H1 (cell line): ENCODE data around the gene HDAC8. TPM values are rescaled to one million over a fixed set of nuclear protein-coding genes. Genes with fewer than 3 reads are reported as not detected.

Source experiments
- CTCF ChIA-PET: fragments of 300-600 bp; sonication (Branson Sonifier 250); formaldehyde crosslinking; loops from one replicate; lab custom pipeline; 2021; ENCODE audit not compliant: partially characterized antibody; lab: Charles Lee
- POLR2A ChIA-PET: fragments of 300-600 bp; sonication (Branson Sonifier 250); formaldehyde crosslinking; loops from one replicate; lab custom pipeline; 2021; ENCODE audit warnings: inconsistent platforms; ENCODE audit not compliant: partially characterized antibody; lab: Charles Lee
- DNase-seq, 2 experiments: peaks; one replicate each; pipeline versions ENCODE4 v3.0.0 to v3.0.0-alpha.2; 2010 to 2022; ENCODE audit warnings: low spot score in 2 of 2, low read depth in 1 of 2, mixed read lengths in 1 of 2
- FAIRE-seq: peaks from 2 replicates; lab custom pipeline; 2011; peaks lifted over from hg19 to GRCh38; lab: Jason Lieb, UNC
- H2AFZ ChIP-seq: 2 replicates; pipeline ENCODE4 v1.8.1; 2012; ENCODE audit warnings: low read length, inconsistent platforms
- H2AK5ac ChIP-seq: 2 replicates; pipeline ENCODE4 v1.6.1; 2013; ENCODE audit warnings: low read depth, low read length
- H2BK120ac ChIP-seq: replicated peaks from 2 replicates; pipeline ENCODE3; 2013; ENCODE audit warnings: low read depth, low read length, inconsistent platforms
- H2BK12ac ChIP-seq: 2 replicates; pipeline ENCODE4 v1.6.1; 2013; ENCODE audit warnings: low read depth, low read length
- H2BK15ac ChIP-seq: 2 replicates; pipeline ENCODE4 v1.6.1; 2013; ENCODE audit warnings: low read length
- H2BK20ac ChIP-seq: 2 replicates; pipeline ENCODE4 v1.6.1; 2013; ENCODE audit warnings: low read length
- H2BK5ac ChIP-seq: 2 replicates; pipeline ENCODE4 v1.6.1; 2013; ENCODE audit warnings: low read depth, low read length
- H3K14ac ChIP-seq: 2 replicates; pipeline ENCODE4 v1.6.1; 2013; ENCODE audit warnings: inconsistent platforms; ENCODE audit not compliant: insufficient read length
- H3K18ac ChIP-seq: 2 replicates; pipeline ENCODE4 v1.6.1; 2013; ENCODE audit warnings: low read length; ENCODE audit errors: extremely low read depth
- H3K23ac ChIP-seq: 2 replicates; pipeline ENCODE4 v1.6.1; 2013; ENCODE audit warnings: inconsistent platforms; ENCODE audit not compliant: insufficient read length
- H3K23me2 ChIP-seq: 2 replicates; pipeline ENCODE4 v1.6.1; 2013; ENCODE audit warnings: low read depth, low read length
- H3K27ac ChIP-seq: 2 replicates; pipeline ENCODE4 v1.6.1; 2011; ENCODE audit warnings: low read depth, low read length, inconsistent platforms
- H3K27me3 ChIP-seq, 4 experiments: replicated peaks in 1 of 4; 1 replicate in 1 of 4; 2 replicates in 3 of 4; pipeline versions ENCODE4 v1.6.1 to v1.8.1; 2011 to 2013; ENCODE audit warnings: low read length in 3 of 4, mild to moderate bottlenecking in 3 of 4, inconsistent platforms in 2 of 4, mixed read lengths in 2 of 4, moderate library complexity in 1 of 4; ENCODE audit not compliant: control insufficient read depth in 3 of 4, insufficient read depth in 3 of 4; ENCODE audit errors: extremely low read depth in 1 of 4
- H3K36me3 ChIP-seq, 4 experiments: 2 replicates each; pipeline versions ENCODE4 v1.6.1 to v1.8.1; 2011 to 2013; ENCODE audit warnings: mild to moderate bottlenecking in 4 of 4, low read length in 3 of 4, moderate library complexity in 2 of 4, control low read depth in 1 of 4, inconsistent platforms in 1 of 4; ENCODE audit not compliant: insufficient read depth in 4 of 4, control insufficient read depth in 2 of 4
- H3K4ac ChIP-seq: replicated peaks from 2 replicates; pipeline ENCODE3; 2013; ENCODE audit warnings: low read length, low read depth, mixed read lengths, inconsistent platforms; ENCODE audit not compliant: insufficient read length
- H3K4me1 ChIP-seq, 4 experiments: replicated peaks in 1 of 4; 1 replicate in 1 of 4; 2 replicates in 3 of 4; pipeline versions ENCODE4 v1.6.1 to v1.8.1; 2011 to 2013; ENCODE audit warnings: low read length in 3 of 4, inconsistent platforms in 2 of 4, mixed read lengths in 1 of 4; ENCODE audit not compliant: insufficient read depth in 4 of 4, control insufficient read depth in 3 of 4
- H3K4me2 ChIP-seq, 2 experiments: 2 replicates each; pipeline versions ENCODE4 v1.6.1 to v1.8.1; 2011 to 2013; ENCODE audit warnings: low read depth in 2 of 2, low read length in 2 of 2, control low read depth in 1 of 2, inconsistent platforms in 1 of 2, mild to moderate bottlenecking in 1 of 2; ENCODE audit not compliant: insufficient read depth in 1 of 2
- H3K4me3 ChIP-seq, 4 experiments: fragments of 200-600, 300-600 bp in 1 of 4; sonication (generic), shearing (Covaris generic), sonication (Bioruptor Twin) in 1 of 4; 2 replicates each; pipeline versions ENCODE4 v1.5.1 to v1.8.1; 2011 to 2016; ENCODE audit warnings: low read length in 4 of 4, low read depth in 3 of 4, control low read depth in 2 of 4, inconsistent platforms in 2 of 4, mild to moderate bottlenecking in 2 of 4, mixed read lengths in 1 of 4, moderate library complexity in 1 of 4; ENCODE audit not compliant: insufficient read depth in 2 of 4; ENCODE audit errors: extremely low read depth in 1 of 4
- H3K56ac ChIP-seq: replicated peaks from 2 replicates; pipeline ENCODE3; 2013; ENCODE audit warnings: low read depth, mild to moderate bottlenecking, mixed read lengths, low read length, inconsistent platforms; ENCODE audit not compliant: insufficient read length
- H3K79me1 ChIP-seq: 2 replicates; pipeline ENCODE4 v1.6.1; 2013; ENCODE audit warnings: low read depth, low read length, control low read depth
- H3K79me2 ChIP-seq, 2 experiments: 2 replicates each; pipeline versions ENCODE4 v1.6.1 to v1.8.1; 2012 to 2013; ENCODE audit warnings: low read length in 2 of 2, mild to moderate bottlenecking in 2 of 2, inconsistent platforms in 1 of 2; ENCODE audit not compliant: insufficient read depth in 2 of 2, control insufficient read depth in 1 of 2
- H3K9ac ChIP-seq, 4 experiments: replicated peaks in 1 of 4; 1 replicate in 1 of 4; 2 replicates in 3 of 4; pipeline versions ENCODE4 v1.6.1 to v1.8.1; 2011 to 2013; ENCODE audit warnings: low read depth in 3 of 4, low read length in 3 of 4, control low read depth in 2 of 4, mild to moderate bottlenecking in 2 of 4, moderate library complexity in 2 of 4, inconsistent platforms in 1 of 4; ENCODE audit errors: extremely low read depth in 1 of 4
- H3K9me3 ChIP-seq, 2 experiments: 2 replicates each; pipeline versions ENCODE4 v1.6.1 to v1.8.1; 2012 to 2013; ENCODE audit warnings: mild to moderate bottlenecking in 2 of 2, moderate library complexity in 2 of 2, control low read depth in 1 of 2, inconsistent platforms in 1 of 2, low read depth in 1 of 2, low read length in 1 of 2, mixed read lengths in 1 of 2; ENCODE audit not compliant: insufficient read depth in 2 of 2
- H4K20me1 ChIP-seq, 2 experiments: replicated peaks in 1 of 2; 2 replicates each; pipeline versions ENCODE3 to v1.8.1; 2011 to 2013; ENCODE audit warnings: inconsistent platforms in 2 of 2, low read length in 2 of 2, mild to moderate bottlenecking in 1 of 2; ENCODE audit not compliant: insufficient read depth in 2 of 2, control insufficient read depth in 1 of 2
- H4K5ac ChIP-seq: 2 replicates; pipeline ENCODE4 v1.6.1; 2013; ENCODE audit warnings: low read length, low read depth, mixed read lengths, inconsistent platforms; ENCODE audit not compliant: insufficient read length
- H4K8ac ChIP-seq: 2 replicates; pipeline ENCODE4 v1.8.0; 2013; ENCODE audit warnings: mild to moderate bottlenecking, moderate library complexity, low read length, inconsistent platforms; ENCODE audit not compliant: insufficient read depth; ENCODE audit errors: extremely low read depth
- H4K91ac ChIP-seq: replicated peaks from 2 replicates; pipeline ENCODE3; 2013; ENCODE audit warnings: low read length, mixed read lengths, inconsistent platforms; ENCODE audit not compliant: insufficient read length
- ASH2L ChIP-seq: fragments of 200-600, 300-600 bp; sonication (generic); IDR thresholded peaks from one replicate; pipeline ENCODE4 v1.7.1; 2017; ENCODE audit warnings: low read length
- ATF3 ChIP-seq: IDR thresholded peaks from 2 replicates; pipeline ENCODE4 v1.6.1; 2011; ENCODE audit warnings: low read depth, mild to moderate bottlenecking, low read length; ENCODE audit not compliant: insufficient read depth
- E2F6 ChIP-seq: IDR thresholded peaks from 2 replicates; pipeline ENCODE4 v1.6.1; 2012; ENCODE audit warnings: inconsistent platforms
- JUN ChIP-seq: IDR thresholded peaks from 2 replicates; pipeline ENCODE4 v1.6.1; 2011; ENCODE audit warnings: low read depth, mild to moderate bottlenecking, improper control_type of control experiment, low read length
- KDM5A ChIP-seq: fragments of 200-600 bp; IDR thresholded peaks from 2 replicates; pipeline ENCODE4 v1.7.1; 2012; ENCODE audit warnings: mild to moderate bottlenecking, low read length, inconsistent platforms, mixed read lengths
- POLR2A ChIP-seq, 2 experiments: IDR thresholded peaks; 1 replicate in 1 of 2; 2 replicates in 1 of 2; pipeline ENCODE4 v1.6.1; 2011; ENCODE audit warnings: low read depth in 2 of 2, low read length in 2 of 2, mild to moderate bottlenecking in 2 of 2; ENCODE audit errors: control extremely low read depth in 1 of 2
- RAD21 ChIP-seq, 2 experiments: IDR thresholded peaks in 1 of 2; conservative IDR thresholded peaks in 1 of 2; 2 replicates each; pipeline ENCODE4 v1.6.1; 2011; ENCODE audit warnings: low read depth in 2 of 2, low read length in 2 of 2, improper control_type of control experiment in 1 of 2, inconsistent platforms in 1 of 2, mild to moderate bottlenecking in 1 of 2, moderate library complexity in 1 of 2
- RBBP5 ChIP-seq: IDR thresholded peaks from 2 replicates; pipeline ENCODE4 v1.7.1; 2012; ENCODE audit warnings: low read depth, mild to moderate bottlenecking, inconsistent platforms, low read length, moderate library complexity, borderline replicate concordance
- RXRA ChIP-seq: IDR thresholded peaks from 2 replicates; pipeline ENCODE4 v1.6.1; 2011; ENCODE audit warnings: low read depth, mild to moderate bottlenecking, low read length, moderate library complexity; ENCODE audit not compliant: insufficient read depth
- SIRT6 ChIP-seq: IDR thresholded peaks from one replicate; pipeline ENCODE4 v1.7.1; 2012; ENCODE audit warnings: low read length, inconsistent platforms
- SP4 ChIP-seq: IDR thresholded peaks from 2 replicates; pipeline ENCODE4 v1.6.1; 2012; ENCODE audit warnings: low read length, inconsistent platforms
- WGBS, 2 experiments: shearing (Covaris generic) in 1 of 2; methylation state at CpG; one replicate each; pipeline versions ENCODE4 v1.1.6 to v1.1.7; 2013 to 2015; ENCODE audit warnings: low lambda C conversion rate in 2 of 2, mixed read lengths in 2 of 2, inconsistent platforms in 1 of 2, low coverage in 1 of 2, missing lambda C conversion rate in 1 of 2; ENCODE audit not compliant: insufficient replicate concordance in 2 of 2, insufficient coverage in 1 of 2, insufficient read length in 1 of 2; ENCODE audit errors: extremely low coverage in 1 of 2, missing lambda C conversion rate in 1 of 2; 5-methylcytosine and 5-hydroxymethylcytosine counted together
- polyA plus RNA-seq, 7 experiments: library from polyadenylated mRNA; depleted of rRNA in 3 of 7; stranded (reverse) in 5 of 7; unstranded in 2 of 7; fragments of >200 nt in 5 of 7; fragments of 200-250 nt in 2 of 7; gene quantifications; 1 replicate in 5 of 7; 2 replicates in 1 of 7; 4 replicates in 1 of 7; pipeline versions ENCODE4 v1.2.1 to v1.2.3, GENCODE V29; 2011 to 2013; ENCODE audit warnings: missing spikeins in 2 of 7, mixed read lengths in 2 of 7
- total RNA-seq: library from RNA; stranded (reverse); fragmentation: NEBNext Ultra II Directional; extraction: Animal tissue kit (Norgen Biotek cat#: 25700); gene quantifications from 2 replicates; pipeline ENCODE4 v1.2.1, GENCODE V29; 2021

The HDAC8 gene
- total and polyA plus RNA-seq, 2 of the 8 experiments (the other 6 are each of a cell fraction or from before 2014, with no cell fraction given) = 9.7 to 20.3 TPM

GRCh38 chrX:72466493-72466892 lies 106.2 kb downstream of the HDAC8 start:
- Histone ChIP-seq H3K4me2 (no peak overlapping the region), H3K56ac (no peak overlapping the region), H3K27me3 (no peaks in the 10 kb centered on the region), H3K27ac (no peak overlapping the region), H2AFZ (no peak overlapping the region), H3K4me3 (no peak overlapping the region), H2BK15ac (no peak overlapping the region), H2BK20ac (no peak overlapping the region), H3K14ac (no peak overlapping the region), H4K20me1 (no peaks in the 10 kb centered on the region), H3K4me1 (no peaks in the 10 kb centered on the region), H4K8ac (no peak overlapping the region), H3K79me1 (no peaks in the 10 kb centered on the region), H2BK12ac (no peak overlapping the region), H2BK5ac (no peak overlapping the region), H4K5ac (no peak overlapping the region), H3K9me3 (no peaks in the 10 kb centered on the region), H3K36me3 (no peaks in the 10 kb centered on the region; a peak in 2 of 8 replicates), H3K23ac (no peak overlapping the region), H2AK5ac (no peak overlapping the region), H2BK120ac (no peak overlapping the region), H3K4ac (no peak overlapping the region), H3K79me2 (no peaks in the 10 kb centered on the region), H4K91ac (no peak overlapping the region), H3K9ac (no peak overlapping the region), H3K18ac (no peak overlapping the region), H3K23me2 (no peaks in the 10 kb centered on the region)
- FAIRE-seq (no peak), DNase-seq (no peak)
- POLR2A ChIA-PET = interaction anchor here (0.7 kb wide), 1 partner anchor 79 kb away, joined by 3 read pairs; no protein-coding TSS in a partner anchor
- 94% methylated on average over 3 of the region's 3 CpGs; no CpG with 5 or more reads in 1 of the 2 experiments for WGBS, 2 experiments
- CTCF ChIA-PET = interaction anchor here (0.7 kb wide), 1 partner anchor 1205 kb away, joined by 3 read pairs; no protein-coding TSS in a partner anchor
- no peak for TF ChIP-seq POLR2A (IDR thresholded peaks at IDR 0.05; ENCODE audit: control extremely low read depth in 1 of 2, low read depth in 2 of 2, low read length in 2 of 2)
- TF ChIP-seq KDM5A = no peak
- TF ChIP-seq E2F6 = no peak
- no peak for TF ChIP-seq SIRT6
- no peak for TF ChIP-seq SP4
- TF ChIP-seq RBBP5 = no peak
- TF ChIP-seq RAD21 (IDR thresholded peaks at IDR 0.05 in 1 of 2, conservative IDR thresholded peaks at IDR 0.05 in 1 of 2; ENCODE audit: low read depth in 2 of 2, low read length in 2 of 2) = no peak
- TF ChIP-seq ASH2L = no peak
- no peak for TF ChIP-seq ATF3
- no peak for TF ChIP-seq JUN
- no peak for TF ChIP-seq RXRA
